ENCODE measurements around the gene CCDC159. TPM values are rescaled to one million over a fixed set of nuclear protein-coding genes. Genes with fewer than 3 reads are reported as not detected.

CCDC159 gene
- total RNA-seq, 1 experiment from 2014 or later = 6.8 TPM

GRCh38 chr19:11382898-11383705, 36.8 kb downstream of the CCDC159 start (continued):
- TF ChIP-seq USF2 (CRISPR knock-in tag; IDR thresholded peaks at IDR 0.05) (no peak), USF1 (CRISPR knock-in tag; IDR thresholded peaks at IDR 0.05) (no peak), TCF7 (CRISPR knock-in tag; IDR thresholded peaks at IDR 0.05; ENCODE audit: low read depth) (no peak), TP53 (CRISPR knock-in tag; IDR thresholded peaks at IDR 0.05) (no peak), MAX (CRISPR knock-in tag; IDR thresholded peaks at IDR 0.05) (peak; percentile 50), SP1 (CRISPR knock-in tag; conservative IDR thresholded peaks at IDR 0.05) (peak; percentile 52), ZBTB21 (CRISPR knock-in tag; IDR thresholded peaks at IDR 0.05; ENCODE audit: borderline replicate concordance) (no peak), NR1H2 (CRISPR knock-in tag; IDR thresholded peaks at IDR 0.05) (no peak), SMAD4 (CRISPR knock-in tag; IDR thresholded peaks at IDR 0.05) (no peak), ATF3 (CRISPR knock-in tag; conservative IDR thresholded peaks at IDR 0.05) (no peak), TEAD4 (CRISPR knock-in tag; IDR thresholded peaks at IDR 0.05) (no peak), CREB1 (CRISPR knock-in tag; IDR thresholded peaks at IDR 0.05) (no peak), ARID4B (CRISPR knock-in tag; IDR thresholded peaks at IDR 0.05; ENCODE audit: borderline replicate concordance) (no peak), GABPB1 (CRISPR knock-in tag; IDR thresholded peaks at IDR 0.05) (no peak)

- POLR2A ChIA-PET = interaction anchor here (1.4 to 5.9 kb wide), 4 partner anchors 9 to 175 kb away, joined by 5 to 115 read pairs (median 11); partner anchors contain the start of genes ELOF1, ODAD3, PRKCSH and RGL3
- Mint-ChIP-seq H3K9me3 (peaks cover 3% of the 10 kb centered on the region; the same call in 1 of the 2 replicates), H3K27me3 (ENCODE audit: low read depth) (peaks cover 3% of the 10 kb centered on the region; the same call in 1 of the 2 replicates), H3K4me1 (peaks cover 20% of the 10 kb centered on the region), H3K4me3 (peak overlapping the region; percentile 91), H3K27ac (no peak overlapping the region), H3K36me3 (peaks cover 4% of the 10 kb centered on the region)
- TF ChIP-seq ZNF121 (CRISPR knock-in tag; IDR thresholded peaks at IDR 0.05) = no peak
- ATAC-seq (no peak), DNase-seq (ENCODE audit: low spot score) (no peak)
- CTCF ChIA-PET = interaction anchor here (0.6 to 5.3 kb wide), 38 partner anchors 8 to 217 kb away, joined by 3 to 308 read pairs (median 6); partner anchors contain the start of genes CCDC159, DOCK6, ELAVL3 and ELOF1
These were observed 37.4 kb downstream of the CCDC159 start for GRCh38 chr19:11383706-11384048.

- peak overlapping the region; percentile 91 for H3K4me3 Mint-ChIP-seq
- TF ChIP-seq AFF4 (CRISPR knock-in tag; IDR thresholded peaks at IDR 0.05; ENCODE audit: borderline replicate concordance) (no peak), ESRRA (CRISPR knock-in tag; IDR thresholded peaks at IDR 0.05; ENCODE audit: borderline replicate concordance) (no peak), PREB (CRISPR knock-in tag; IDR thresholded peaks at IDR 0.05; ENCODE audit: borderline replicate concordance) (no peak), ZMAT4 (CRISPR knock-in tag; IDR thresholded peaks at IDR 0.05) (no peak)
These were observed 38.4 kb downstream of the CCDC159 start for GRCh38 chr19:11384778-11385129.

More at GRCh38 chr19:11384778-11385129, 38.4 kb downstream of the CCDC159 start:
- CTCF ChIA-PET = interaction anchor here (0.6 to 5.3 kb wide), 11 partner anchors 10 to 142 kb away, joined by 3 to 308 read pairs (median 35); partner anchors contain the start of genes CCDC159, ODAD3, PRKCSH and RGL3
- ATAC-seq (no peak), DNase-seq (ENCODE audit: low spot score) (no peak)
- peaks cover 3% of the 10 kb centered on the region; the same call in 1 of the 2 replicates for H3K9me3 Mint-ChIP-seq
- H3K36me3 Mint-ChIP-seq = peaks cover 4% of the 10 kb centered on the region
- no peak overlapping the region for H3K27ac Mint-ChIP-seq
- H3K4me1 Mint-ChIP-seq = peaks cover 19% of the 10 kb centered on the region
- POLR2A ChIA-PET = interaction anchor here (0.6 to 5.9 kb wide), 3 partner anchors 36 to 95 kb away, joined by 5 to 115 read pairs (median 6); partner anchors contain the start of genes ODAD3, PRKCSH and RGL3
- H3K27me3 Mint-ChIP-seq (ENCODE audit: low read depth) = peaks cover 3% of the 10 kb centered on the region; the same call in 1 of the 2 replicates
